Osteocyte (in vitro differentiated cells): ENCODE data around the gene CAPN13. TPM values are rescaled to one million over a fixed set of nuclear protein-coding genes. Genes with fewer than 3 reads are reported as not detected.

Source experiments
- DNase-seq: peaks from one replicate; pipeline ENCODE4 v3.0.0; 2021; ENCODE audit warnings: mixed read lengths; ENCODE audit not compliant: unreplicated experiment; ENCODE audit errors: extremely low spot score
- H3K27ac Mint-ChIP-seq: one replicate; pipeline ENCODE4 v1.8.0; 2021; ENCODE audit warnings: mild to moderate bottlenecking, mixed read lengths; ENCODE audit not compliant: unreplicated experiment
- H3K27me3 Mint-ChIP-seq: one replicate; pipeline ENCODE4 v1.8.0; 2021; ENCODE audit warnings: mixed read lengths; ENCODE audit not compliant: unreplicated experiment
- H3K36me3 Mint-ChIP-seq: one replicate; pipeline ENCODE4 v1.8.0; 2021; ENCODE audit warnings: mixed read lengths; ENCODE audit not compliant: unreplicated experiment
- H3K4me1 Mint-ChIP-seq: one replicate; pipeline ENCODE4 v1.8.0; 2021; ENCODE audit warnings: mixed read lengths; ENCODE audit not compliant: unreplicated experiment
- H3K4me3 Mint-ChIP-seq: one replicate; pipeline ENCODE4 v1.8.0; 2021; ENCODE audit warnings: mild to moderate bottlenecking, moderate library complexity, mixed read lengths; ENCODE audit not compliant: unreplicated experiment
- H3K9me3 Mint-ChIP-seq: one replicate; pipeline ENCODE4 v1.8.0; 2021; ENCODE audit warnings: mixed read lengths; ENCODE audit not compliant: unreplicated experiment
- total RNA-seq: library from RNA; stranded (reverse); gene quantifications from 2 replicates; pipeline ENCODE4 v1.2.1, GENCODE V29; 2021
- TF ChIP-seq, protein P1 (sequence below): fragments of 200-600 bp; sonication (generic); IDR thresholded peaks from 2 replicates; pipeline ENCODE4 v1.5.0; 2021; ENCODE audit warnings: antibody characterized with exemption, mild to moderate bottlenecking, moderate library complexity

The CAPN13 gene
- total RNA-seq, 1 donor from 2014 or later: not detected

DNA sequence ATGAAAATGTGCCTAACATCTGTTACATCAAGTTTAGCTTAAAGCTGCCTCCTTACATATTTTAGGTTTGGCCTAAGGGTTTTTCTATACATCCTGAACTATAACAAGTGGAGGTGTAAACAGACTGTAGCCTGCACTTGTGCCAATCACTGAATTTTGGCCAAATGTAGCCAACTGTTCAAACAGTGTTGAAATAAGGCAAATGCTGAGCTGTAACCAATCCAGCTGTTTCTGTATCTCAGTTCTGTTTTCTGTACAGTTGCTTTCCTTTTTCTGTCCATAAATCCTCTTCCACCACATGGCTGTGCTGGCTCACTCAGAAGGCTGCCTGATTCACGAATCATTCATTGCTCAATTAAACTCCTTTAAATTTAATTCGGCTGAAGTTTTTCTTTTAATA is 19.2 kb upstream of the CAPN13 start:
- Mint-ChIP-seq H3K27ac (no peak overlapping the region), H3K36me3 (no peaks in the 10 kb centered on the region), H3K4me3 (no peak overlapping the region), H3K27me3 (no peaks in the 10 kb centered on the region), H3K4me1 (no peaks in the 10 kb centered on the region), H3K9me3 (peaks cover 8% of the 10 kb centered on the region)
- no peak for DNase-seq
- TF ChIP-seq, protein P1, sequence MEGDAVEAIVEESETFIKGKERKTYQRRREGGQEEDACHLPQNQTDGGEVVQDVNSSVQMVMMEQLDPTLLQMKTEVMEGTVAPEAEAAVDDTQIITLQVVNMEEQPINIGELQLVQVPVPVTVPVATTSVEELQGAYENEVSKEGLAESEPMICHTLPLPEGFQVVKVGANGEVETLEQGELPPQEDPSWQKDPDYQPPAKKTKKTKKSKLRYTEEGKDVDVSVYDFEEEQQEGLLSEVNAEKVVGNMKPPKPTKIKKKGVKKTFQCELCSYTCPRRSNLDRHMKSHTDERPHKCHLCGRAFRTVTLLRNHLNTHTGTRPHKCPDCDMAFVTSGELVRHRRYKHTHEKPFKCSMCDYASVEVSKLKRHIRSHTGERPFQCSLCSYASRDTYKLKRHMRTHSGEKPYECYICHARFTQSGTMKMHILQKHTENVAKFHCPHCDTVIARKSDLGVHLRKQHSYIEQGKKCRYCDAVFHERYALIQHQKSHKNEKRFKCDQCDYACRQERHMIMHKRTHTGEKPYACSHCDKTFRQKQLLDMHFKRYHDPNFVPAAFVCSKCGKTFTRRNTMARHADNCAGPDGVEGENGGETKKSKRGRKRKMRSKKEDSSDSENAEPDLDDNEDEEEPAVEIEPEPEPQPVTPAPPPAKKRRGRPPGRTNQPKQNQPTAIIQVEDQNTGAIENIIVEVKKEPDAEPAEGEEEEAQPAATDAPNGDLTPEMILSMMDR: no peak

DNA sequence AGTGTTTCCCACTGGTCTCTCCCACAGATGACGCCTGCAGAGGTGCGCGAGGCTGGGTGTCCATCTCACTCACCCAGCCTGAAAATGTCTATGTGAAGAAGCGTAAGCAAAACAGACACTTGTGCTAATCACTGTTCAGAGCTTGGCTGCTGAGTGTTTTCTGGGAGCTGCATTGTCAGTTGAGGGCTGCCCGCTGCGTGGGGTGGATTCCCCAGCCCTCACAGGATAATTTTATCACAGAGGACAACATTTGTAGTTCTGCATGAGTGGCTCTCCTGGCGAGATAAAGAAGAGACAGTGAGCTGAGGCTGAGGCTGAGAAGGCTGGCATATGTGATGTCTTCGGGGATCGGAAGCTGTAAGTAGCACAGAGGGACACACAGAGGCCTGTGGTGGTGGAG is 16.2 kb upstream of the CAPN13 start:
- no peaks in the 10 kb centered on the region for H3K36me3 Mint-ChIP-seq
- no peak for DNase-seq
- H3K27me3 Mint-ChIP-seq: no peaks in the 10 kb centered on the region
- no peaks in the 10 kb centered on the region for H3K4me1 Mint-ChIP-seq
- no peak overlapping the region for H3K27ac Mint-ChIP-seq
- TF ChIP-seq, protein P1: no peak
- no peak overlapping the region for H3K4me3 Mint-ChIP-seq
- H3K9me3 Mint-ChIP-seq: peaks cover 8% of the 10 kb centered on the region

DNA sequence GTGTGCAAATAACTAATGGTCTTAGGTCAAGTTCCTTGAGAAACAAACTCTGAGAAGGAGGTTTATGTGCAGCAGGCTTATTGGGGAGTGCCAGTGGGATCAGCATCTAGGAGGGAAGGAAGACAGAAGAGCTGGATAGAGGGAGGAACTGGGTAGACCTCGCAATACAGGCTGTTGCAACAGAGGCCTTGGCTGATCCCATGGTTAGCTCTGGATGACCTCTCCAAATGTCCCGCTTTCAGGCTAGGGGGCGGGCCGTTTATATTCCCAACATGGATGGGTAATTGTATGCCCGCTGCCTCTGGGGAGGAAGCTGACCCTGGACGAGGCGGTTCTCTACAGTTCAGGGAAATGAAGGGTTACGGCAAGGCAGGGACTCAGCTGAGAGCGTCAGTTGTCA is 14.7 kb upstream of the CAPN13 start:
- no peaks in the 10 kb centered on the region for H3K36me3 Mint-ChIP-seq
- DNase-seq: no peak
- no peak overlapping the region for H3K27ac Mint-ChIP-seq
- TF ChIP-seq, protein P1: no peak
- peaks cover 5% of the 10 kb centered on the region for H3K9me3 Mint-ChIP-seq
- no peaks in the 10 kb centered on the region for H3K27me3 Mint-ChIP-seq
- no peak overlapping the region for H3K4me3 Mint-ChIP-seq
- no peaks in the 10 kb centered on the region for H3K4me1 Mint-ChIP-seq

DNA sequence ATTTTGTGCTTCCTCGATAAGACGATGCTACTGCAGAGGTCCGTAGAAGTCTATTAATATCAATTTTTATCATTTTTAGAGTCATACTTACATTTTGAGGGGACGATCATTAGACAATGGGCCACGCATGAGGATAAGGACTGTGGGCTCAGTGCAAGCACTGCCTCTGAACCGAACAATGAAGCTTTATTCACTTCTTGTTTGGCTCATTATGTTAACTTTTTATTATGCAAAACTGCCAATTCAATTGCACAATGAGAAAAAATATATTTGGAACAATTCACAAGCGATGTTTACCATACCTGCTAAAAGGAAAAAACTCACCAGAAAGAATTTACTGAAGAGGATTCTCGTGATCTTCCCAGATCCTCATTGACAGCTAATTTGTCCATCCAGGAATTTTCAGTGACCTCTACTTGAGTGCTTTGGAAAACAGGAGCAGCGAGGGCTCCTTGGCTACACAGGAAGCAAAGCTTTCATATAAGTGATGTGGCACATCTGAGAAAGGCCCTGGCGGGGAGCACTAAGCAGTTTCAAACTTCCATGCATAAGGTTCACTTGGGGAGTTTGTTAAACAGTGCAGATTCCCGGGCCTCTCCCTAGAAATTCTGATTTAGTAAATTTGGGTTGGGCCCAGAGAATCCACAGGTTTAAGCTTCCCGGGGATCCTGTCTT is 13.3 kb upstream of the CAPN13 start:
- H3K4me1 Mint-ChIP-seq: no peaks in the 10 kb centered on the region

DNA sequence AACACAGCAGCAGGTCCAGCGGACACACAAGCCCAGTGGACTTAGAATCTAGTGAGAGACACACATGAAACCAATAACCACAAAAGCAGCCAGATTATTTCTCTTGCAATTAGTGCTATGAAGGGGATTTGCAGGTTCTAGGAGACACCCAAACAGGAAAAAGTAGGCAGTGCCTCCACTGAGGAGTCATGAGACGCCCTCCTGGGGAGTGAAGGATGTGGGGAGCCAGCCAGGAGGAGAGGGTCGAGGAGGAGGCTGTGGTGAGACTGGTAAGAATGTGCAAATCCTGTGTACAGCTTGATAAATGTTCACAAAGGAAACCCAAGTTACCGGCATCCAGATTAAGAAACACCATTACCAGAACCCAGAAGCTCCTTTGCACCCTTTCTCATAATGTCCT is 2.7 kb upstream of the CAPN13 start:
- Mint-ChIP-seq H3K9me3 (no peaks in the 10 kb centered on the region), H3K27me3 (peaks cover 2% of the 10 kb centered on the region), H3K27ac (no peak overlapping the region), H3K36me3 (no peaks in the 10 kb centered on the region), H3K4me3 (no peak overlapping the region), H3K4me1 (no peaks in the 10 kb centered on the region)
- no peak for DNase-seq
- TF ChIP-seq, protein P1: no peak

More for the DNA sequence above, 13.3 kb upstream of the CAPN13 start:
- H3K27me3 Mint-ChIP-seq: no peaks in the 10 kb centered on the region
- H3K27ac Mint-ChIP-seq: no peak overlapping the region
- no peaks in the 10 kb centered on the region for H3K9me3 Mint-ChIP-seq
- H3K36me3 Mint-ChIP-seq: no peaks in the 10 kb centered on the region
- H3K4me3 Mint-ChIP-seq: no peak overlapping the region
- no peak for DNase-seq
- TF ChIP-seq, protein P1: no peak
